GM18873 (cell line): ENCODE results near the gene OTULINL.

Experiments used
- ATAC-seq: cut with Tn5 transposase; IDR thresholded peaks from one replicate; pipeline ENCODE4 v1.9.1; 2021; ENCODE audit warnings: mild to moderate bottlenecking, moderate library complexity, moderate number of reproducible peaks; ENCODE audit not compliant: unreplicated experiment, low FRiP score

OTULINL gene

GRCh38 chr5:14574891-14575508 is 6.6 kb upstream of the OTULINL start:
- ATAC-seq, result no peak

- ATAC-seq, result no peak
These were observed 5.4 kb upstream of the OTULINL start for GRCh38 chr5:14576206-14576605.

DNA sequence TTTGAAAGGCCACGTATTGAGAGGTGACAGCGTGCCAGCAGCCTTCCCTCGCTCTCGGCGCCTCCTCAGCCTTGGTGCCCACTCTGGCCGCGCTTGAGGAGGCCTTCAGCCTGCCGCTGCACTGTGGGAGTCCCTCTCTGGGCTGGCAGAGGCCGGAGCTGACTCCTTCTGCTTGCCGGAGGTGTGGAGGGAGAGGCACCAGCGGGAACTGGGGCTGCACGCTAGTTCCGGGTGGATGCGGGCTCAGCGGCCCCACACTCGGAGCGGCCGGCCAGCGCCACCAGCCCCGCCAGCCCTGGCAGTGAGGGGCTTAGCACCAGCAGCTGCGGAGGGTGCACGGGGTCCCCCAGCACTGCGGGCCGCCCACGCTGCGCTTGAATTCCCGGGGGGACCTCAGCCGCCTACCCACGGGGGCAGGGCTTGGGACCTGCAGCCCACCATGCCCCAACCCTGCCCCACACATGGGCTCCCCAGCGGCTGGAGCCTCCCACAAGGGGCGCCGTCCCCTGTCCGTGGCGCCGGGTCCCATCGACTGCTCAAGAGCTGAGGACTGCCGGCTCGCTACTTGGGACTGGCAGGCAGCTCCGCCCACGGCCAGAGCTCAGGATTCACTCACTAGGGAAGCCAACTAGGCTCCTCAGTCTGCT is 4.4 kb upstream of the OTULINL start:
- no peak for ATAC-seq

DNA sequence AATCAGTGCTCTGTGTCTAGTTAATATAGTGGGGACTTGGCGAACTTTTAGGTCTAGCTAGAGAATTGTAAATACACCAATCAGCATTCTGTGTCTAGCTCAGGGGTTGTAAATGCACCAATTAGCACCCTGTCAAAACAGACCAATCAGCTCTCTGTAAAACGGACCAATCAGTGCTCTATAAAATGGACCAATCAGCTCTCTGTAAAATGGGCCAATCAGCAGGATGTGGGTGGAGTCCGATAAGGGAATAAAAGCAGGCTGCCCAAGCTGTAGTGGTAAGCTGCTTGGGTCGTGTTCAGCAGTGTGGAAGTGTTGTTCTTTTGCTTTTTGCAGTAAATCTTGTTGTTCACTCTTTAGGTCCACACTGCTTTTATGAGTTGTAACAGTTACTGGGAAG is 3.6 kb upstream of the OTULINL start:
- no peak for ATAC-seq

DNA sequence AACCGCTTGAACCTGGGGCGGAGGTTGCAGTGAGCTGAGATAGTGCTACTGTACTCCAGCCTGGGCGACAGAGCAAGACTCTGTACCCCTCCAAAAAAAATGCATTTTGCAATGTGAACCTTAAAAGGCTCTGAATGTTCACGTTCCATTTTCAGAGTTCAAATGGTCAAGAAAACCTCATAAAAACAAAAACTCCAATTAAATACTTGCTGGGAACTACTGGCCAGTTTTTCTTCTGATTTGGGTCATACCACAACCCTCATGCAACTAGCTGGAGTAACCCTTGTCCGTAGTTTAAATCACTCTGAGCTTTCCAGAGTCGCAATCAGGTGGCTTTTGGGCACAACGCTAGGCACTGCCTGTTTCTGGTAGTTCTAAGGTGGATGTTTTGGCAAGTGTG is 2.3 kb upstream of the OTULINL start:
- no peak for ATAC-seq

GRCh38 chr5:14579731-14580397 is 1.7 kb upstream of the OTULINL start:
- no peak for ATAC-seq

- ATAC-seq, result no peak
These were observed 1.1 kb upstream of the OTULINL start for GRCh38 chr5:14580398-14581034.

DNA sequence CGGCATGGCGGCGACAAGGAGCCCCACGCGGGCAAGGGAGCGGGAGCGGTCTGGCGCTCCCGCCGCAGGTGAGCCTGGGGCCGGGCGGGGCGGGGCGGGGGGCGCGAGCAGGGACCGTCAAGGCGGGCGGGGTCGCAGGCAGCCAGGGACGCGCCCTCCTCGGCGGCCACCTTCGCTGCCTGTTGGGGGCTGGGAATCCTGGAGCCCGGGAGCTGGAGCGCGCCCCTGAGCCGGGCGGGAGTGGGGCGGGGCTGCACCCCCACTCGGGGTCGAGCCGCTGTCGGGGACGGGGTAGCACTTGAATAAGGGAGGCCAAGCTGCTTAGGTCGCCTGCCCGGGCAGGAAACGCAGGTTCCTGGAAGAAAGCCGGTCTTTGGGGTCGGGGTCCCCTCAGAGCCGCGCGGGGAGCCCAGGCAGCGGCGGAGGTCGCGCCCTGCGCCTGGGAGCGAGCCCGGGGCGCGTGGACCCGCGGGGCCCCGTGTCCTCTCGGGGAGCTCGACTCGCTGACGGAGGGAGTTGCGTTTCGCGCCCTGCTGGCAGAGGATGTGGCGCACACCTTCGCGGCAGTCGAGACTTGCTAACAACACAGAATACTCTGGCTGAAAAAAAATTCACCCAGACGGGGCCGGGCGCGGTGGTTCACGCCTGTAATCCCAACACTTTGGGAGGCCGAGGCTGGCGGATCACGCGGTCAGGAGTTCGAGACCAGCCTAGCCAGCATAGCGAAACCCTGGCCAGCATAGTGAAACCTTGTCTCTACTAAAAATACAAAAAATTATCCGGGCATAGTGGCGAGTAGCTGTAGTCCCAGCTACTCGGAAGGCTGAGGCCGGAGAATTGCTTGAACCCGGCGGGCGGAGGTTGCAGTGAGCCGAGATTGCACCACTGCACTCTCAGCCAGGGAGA is 552 bp downstream of the OTULINL start:
- peak; percentile 51 for ATAC-seq

GRCh38 chr5:14582797-14583137 is 1.2 kb downstream of the OTULINL start:
- ATAC-seq, result no peak

DNA sequence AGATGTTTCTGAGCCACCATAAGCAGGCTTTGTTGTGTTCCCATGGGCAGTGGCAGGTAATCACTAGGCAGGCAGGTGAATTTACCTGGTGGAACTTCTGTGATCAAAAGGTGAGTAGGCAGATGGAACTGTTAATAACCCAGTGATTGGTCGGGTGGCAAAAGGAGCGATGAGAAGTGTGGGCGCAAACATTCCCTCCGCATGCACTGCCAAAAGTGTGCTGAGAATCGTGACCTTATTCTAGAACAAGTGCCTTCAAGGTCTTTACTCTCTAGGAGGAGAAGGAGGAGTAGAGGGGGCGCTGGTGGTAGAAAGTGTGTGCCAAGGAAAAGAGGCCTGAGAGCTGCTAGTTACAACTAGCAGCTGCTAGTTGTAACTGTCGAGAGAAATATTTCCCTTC is 3.3 kb downstream of the OTULINL start:
- no peak for ATAC-seq

GRCh38 chr5:14587150-14587549 is 5.6 kb downstream of the OTULINL start:
- ATAC-seq, result no peak

DNA sequence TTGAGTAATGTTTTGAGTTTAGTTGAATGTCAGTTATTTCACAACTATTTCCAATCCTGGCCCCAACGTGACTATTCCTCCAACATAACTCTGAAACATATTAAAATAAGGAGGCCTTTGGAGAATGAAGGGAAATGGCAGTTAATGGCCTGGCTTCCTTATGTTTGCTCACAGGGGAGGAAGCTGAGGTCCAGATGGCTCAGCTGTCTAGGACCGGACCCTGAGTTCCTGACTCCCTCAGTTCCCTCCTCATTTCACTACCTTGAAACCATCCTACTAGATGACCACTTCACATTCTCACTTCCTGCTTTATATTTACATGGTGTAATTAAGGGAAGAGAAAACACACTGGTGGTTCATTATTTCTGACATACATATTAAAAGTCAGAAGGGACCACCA is 6.6 kb downstream of the OTULINL start:
- ATAC-seq, result no peak

DNA sequence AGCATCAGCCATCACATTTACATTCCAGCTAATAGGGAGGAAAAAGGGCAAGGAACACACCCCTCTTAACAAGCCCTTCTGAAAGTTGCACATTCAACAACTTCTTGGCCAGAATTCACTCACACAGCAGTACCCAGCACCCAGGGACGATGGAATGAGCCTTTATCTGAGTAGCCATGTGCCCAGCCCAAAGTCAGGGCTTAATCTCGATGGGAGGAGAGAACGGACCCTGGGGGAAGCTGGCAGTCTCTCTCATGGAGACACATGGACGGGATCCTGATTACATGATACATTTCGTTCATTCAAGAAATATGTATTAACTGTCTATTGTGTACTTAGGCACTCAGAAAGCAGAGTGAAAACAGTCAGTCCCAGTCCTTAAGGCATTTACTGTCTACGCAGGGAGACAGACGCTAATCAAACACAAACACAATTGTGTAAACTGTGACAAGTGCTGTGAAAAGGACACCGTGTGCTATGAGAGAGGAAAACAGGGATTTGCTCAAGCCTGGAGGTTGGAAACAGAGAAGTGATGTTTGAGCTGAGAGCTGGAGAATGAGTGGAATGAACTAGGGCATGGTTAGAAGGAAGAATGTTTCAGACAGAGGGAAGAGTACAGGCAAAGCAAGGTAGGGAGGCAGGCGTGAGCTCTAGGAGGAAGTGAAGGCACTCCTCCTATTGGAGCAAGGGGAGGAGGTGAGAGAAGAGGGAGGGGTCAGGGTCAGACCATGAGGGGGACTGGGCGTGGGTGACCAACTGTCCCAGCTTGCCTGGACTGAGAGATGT is 7.4 kb downstream of the OTULINL start:
- ATAC-seq, result no peak

DNA sequence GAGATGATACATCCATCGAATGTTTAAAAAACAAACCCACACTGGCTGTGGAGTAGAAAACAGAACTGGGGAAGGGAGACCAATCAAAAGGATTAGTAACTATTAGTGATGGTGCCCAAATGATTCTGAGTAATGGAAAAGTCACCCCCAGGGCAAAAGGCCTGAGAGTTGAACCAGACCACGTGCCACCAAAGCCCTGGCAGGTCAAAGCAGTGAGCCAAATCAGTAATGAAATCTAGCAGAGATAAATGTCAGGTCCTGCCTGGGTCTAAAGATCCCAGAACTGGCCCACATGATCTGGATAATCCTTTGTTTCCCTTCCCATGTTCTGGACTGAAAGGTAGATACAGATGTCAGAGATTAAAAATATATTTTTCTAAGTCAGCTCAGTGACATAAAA is 9.4 kb downstream of the OTULINL start:
- ATAC-seq, result no peak

DNA sequence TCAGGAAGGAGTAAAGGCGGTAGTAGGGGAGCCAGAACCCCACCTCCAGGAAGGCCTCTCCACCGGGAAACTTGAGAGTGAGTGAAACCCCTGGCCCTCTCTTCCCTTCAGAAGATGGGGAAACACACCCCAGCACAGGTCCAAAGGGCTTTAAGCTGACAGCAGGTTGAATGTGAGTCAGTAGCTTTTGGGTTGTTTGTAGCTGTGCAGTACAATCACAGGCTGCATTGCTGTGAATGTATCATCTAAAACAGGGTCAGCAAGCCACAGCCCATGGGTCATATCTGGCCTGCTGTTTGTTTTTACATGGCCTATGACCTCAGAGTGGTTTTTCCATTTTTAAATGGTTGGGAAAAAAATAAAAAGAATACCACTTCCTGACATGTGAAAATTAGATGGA is 10.0 kb downstream of the OTULINL start:
- ATAC-seq, result no peak

- no peak for ATAC-seq
These were observed 11.9 kb downstream of the OTULINL start for GRCh38 chr5:14593326-14594021.

DNA sequence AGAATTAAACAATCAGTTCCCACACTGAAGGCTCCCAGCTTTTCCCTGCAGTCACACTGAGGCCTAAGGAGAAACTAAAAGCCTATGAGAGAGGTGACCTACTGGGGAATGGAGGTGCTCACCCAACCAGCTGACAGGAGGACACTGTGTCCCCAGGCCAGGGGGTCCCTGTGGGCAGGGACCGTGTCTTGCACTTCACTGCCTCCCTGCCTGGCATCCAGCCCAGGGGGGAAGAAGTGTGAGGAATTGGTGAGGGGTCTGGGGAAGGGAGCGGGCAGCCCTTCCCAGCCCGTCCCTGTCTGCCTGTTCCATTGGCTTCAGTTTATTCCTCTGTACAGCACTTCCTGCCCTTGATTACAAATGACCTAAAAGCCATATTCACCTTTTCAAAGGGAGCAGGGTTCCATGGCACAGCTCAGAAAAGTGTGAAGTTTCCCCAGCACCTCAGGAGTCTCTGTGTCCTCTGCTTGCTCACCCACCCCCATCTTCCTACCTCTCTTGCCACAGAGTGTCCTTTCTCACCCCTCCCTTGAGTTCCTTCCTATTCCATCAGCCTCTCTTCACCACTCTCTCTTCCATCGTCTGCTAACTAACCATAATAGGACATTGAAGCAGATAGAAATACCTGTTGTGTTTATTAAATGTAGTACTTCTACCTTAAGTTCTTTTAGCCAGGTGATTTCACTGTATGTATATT is 12.9 kb downstream of the OTULINL start:
- ATAC-seq, result no peak

- ATAC-seq, result peak; percentile 86
These were observed 13.6 kb downstream of the OTULINL start for GRCh38 chr5:14595189-14595588.

- ATAC-seq, result no peak
These were observed 14.3 kb downstream of the OTULINL start for GRCh38 chr5:14595891-14596290.
